Activated T-helper 2 cell treated with anti-CD3 and anti-CD28 coated beads, Interferon-gamma antibody, Interleukin-2, Interleukin-4, amounts not matched to agents 10 μg/mL and 5 μg/mL and 100 μg/mL, durations not matched to agents 14 hours and 24 hours and 36 hours (primary cell): ENCODE results near the gene HTT. TPM values are rescaled to one million over a fixed set of nuclear protein-coding genes. Genes with fewer than 3 reads are reported as not detected.

ENCODE experiments used
- DNase-seq: peaks from one replicate; pipeline ENCODE4 v3.0.0; 2021; ENCODE audit warnings: low spot score
- H3K27ac Mint-ChIP-seq: one replicate; pipeline ENCODE4 v1.8.0; 2021; ENCODE audit warnings: mixed read lengths
- H3K27me3 Mint-ChIP-seq: one replicate; pipeline ENCODE4 v1.8.0; 2021; ENCODE audit warnings: low read depth, mixed read lengths
- H3K36me3 Mint-ChIP-seq: one replicate; pipeline ENCODE4 v1.8.0; 2021; ENCODE audit warnings: low read depth, mixed read lengths
- H3K4me1 Mint-ChIP-seq: one replicate; pipeline ENCODE4 v1.8.0; 2021; ENCODE audit warnings: low read depth, mixed read lengths
- H3K4me3 Mint-ChIP-seq: one replicate; pipeline ENCODE4 v1.8.0; 2021; ENCODE audit warnings: low read depth, mild to moderate bottlenecking, moderate library complexity, mixed read lengths
- H3K9me3 Mint-ChIP-seq: one replicate; pipeline ENCODE4 v1.8.0; 2021; ENCODE audit warnings: mixed read lengths
- intact Hi-C: fragments of 100-400 bp; cut with micrococcal nuclease; formaldehyde crosslinking; loops from one replicate; pipeline ENCODE4 v1.15.1; 2023
- total RNA-seq: library from RNA; stranded (reverse); gene quantifications from 2 replicates; pipeline ENCODE4 v1.2.3, GENCODE V29; 2022

The HTT gene
- total RNA-seq, 1 donor from 2014 or later = 65.3 TPM

DNA sequence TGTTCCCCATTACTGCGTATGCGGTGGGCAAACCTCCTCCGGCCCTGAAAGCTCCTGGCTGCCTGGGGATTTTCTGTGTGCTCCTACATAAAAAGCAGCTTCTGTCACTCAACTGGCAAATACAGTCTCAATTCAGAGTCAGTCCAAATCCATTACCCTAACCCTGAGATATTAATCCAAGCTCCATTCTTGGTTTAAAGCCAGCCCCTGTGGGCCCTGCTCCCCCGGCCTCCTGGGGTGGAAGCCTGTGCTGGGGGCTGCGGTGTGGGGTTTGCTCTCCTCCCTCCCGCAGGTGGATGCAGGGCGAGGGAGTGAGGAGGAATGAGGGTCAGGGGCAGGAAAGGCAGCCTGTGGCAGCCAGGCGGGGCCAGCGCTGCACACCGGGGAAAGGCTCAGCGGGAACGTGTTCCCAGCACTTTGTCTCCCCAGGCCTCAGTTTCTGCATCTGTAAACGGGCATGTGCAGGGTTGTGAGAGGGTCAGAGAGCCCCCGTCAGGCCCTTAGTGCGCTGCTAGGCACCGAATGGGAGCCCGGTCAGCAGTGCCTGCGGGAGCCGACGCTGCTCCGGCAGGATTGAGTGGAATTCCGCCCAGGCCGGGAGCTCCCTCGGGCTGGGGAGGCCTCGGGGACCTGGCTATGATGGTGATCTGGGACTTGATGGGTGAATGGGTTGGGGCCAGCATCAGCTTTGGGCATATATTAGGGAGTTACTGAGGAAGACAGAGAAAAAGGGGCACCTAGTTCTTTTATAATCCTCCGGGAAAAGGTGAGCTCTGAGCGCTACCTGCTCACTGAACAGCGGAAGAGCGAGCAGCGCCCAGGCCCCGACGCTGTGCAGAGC lies 212.1 kb downstream of the HTT start:
- peaks cover 2% of the 10 kb centered on the region for H3K4me1 Mint-ChIP-seq
- H3K36me3 Mint-ChIP-seq = no peaks in the 10 kb centered on the region
- intact Hi-C loops = no loop called here
- no peaks in the 10 kb centered on the region for H3K9me3 Mint-ChIP-seq
- no peak overlapping the region for H3K27ac Mint-ChIP-seq
- DNase-seq = no peak
- peaks cover 35% of the 10 kb centered on the region for H3K27me3 Mint-ChIP-seq
- H3K4me3 Mint-ChIP-seq = no peak overlapping the region

GRCh38 chr4:3287271-3287971 lies 212.9 kb downstream of the HTT start:
- no peak for DNase-seq
- intact Hi-C loops = no loop called here
- Mint-ChIP-seq H3K36me3 (no peaks in the 10 kb centered on the region), H3K27ac (no peak overlapping the region), H3K4me1 (peaks cover 5% of the 10 kb centered on the region), H3K4me3 (no peak overlapping the region), H3K27me3 (peaks cover 39% of the 10 kb centered on the region), H3K9me3 (no peaks in the 10 kb centered on the region)

GRCh38 chr4:3287972-3288570 lies 213.6 kb downstream of the HTT start:
- H3K36me3 Mint-ChIP-seq = no peaks in the 10 kb centered on the region
- intact Hi-C loops = no loop called here
- H3K27me3 Mint-ChIP-seq = peaks cover 35% of the 10 kb centered on the region
- no peaks in the 10 kb centered on the region for H3K9me3 Mint-ChIP-seq
- no peak overlapping the region for H3K4me3 Mint-ChIP-seq
- H3K27ac Mint-ChIP-seq = no peak overlapping the region
- DNase-seq = no peak
- peaks cover 5% of the 10 kb centered on the region for H3K4me1 Mint-ChIP-seq

DNA sequence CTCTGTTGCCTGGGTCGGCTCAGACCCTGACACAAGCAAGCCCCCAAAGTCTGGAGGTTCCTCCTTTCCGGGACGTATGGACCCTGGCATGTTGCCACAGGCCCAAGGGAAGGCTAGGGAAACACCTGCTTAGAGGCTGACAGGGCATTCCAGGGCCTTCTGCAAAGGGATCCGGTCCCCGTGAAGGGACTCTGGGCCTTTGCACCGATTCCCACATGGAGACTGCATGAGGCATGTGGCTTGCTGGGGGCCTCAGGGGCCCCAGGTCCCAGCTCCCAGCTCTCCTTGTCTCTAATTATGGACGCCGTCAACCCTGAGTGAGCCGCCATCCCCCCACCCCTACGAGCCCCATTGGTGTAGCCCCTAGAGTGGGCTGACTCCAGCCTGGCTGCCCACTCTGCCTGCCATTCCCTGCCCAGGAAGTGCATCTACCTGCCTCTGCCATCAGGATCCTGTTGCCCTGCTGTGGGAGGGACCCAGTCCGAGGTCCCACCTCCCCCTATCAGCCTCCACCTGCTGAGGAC lies 214.2 kb downstream of the HTT start:
- Mint-ChIP-seq H3K9me3 (no peaks in the 10 kb centered on the region), H3K27ac (no peak overlapping the region), H3K27me3 (peaks cover 35% of the 10 kb centered on the region), H3K4me1 (peaks cover 8% of the 10 kb centered on the region), H3K36me3 (no peaks in the 10 kb centered on the region), H3K4me3 (no peak overlapping the region)
- intact Hi-C loops = no loop called here
- DNase-seq = no peak

GRCh38 chr4:3290476-3290875 lies 216.0 kb downstream of the HTT start:
- Mint-ChIP-seq H3K9me3 (no peaks in the 10 kb centered on the region), H3K27ac (no peak overlapping the region), H3K4me1 (peaks cover 10% of the 10 kb centered on the region), H3K27me3 (peaks cover 35% of the 10 kb centered on the region), H3K36me3 (no peaks in the 10 kb centered on the region), H3K4me3 (peak overlapping the region; percentile 1)
- intact Hi-C loops = loop anchor here (5.0 to 10.0 kb wide), 3 partner anchors 88 to 1028 kb away; partner anchors contain the start of genes CFAP99, MXD4 and ZFYVE28
- no peak for DNase-seq

GRCh38 chr4:3290889-3291321 lies 216.4 kb downstream of the HTT start:
- Mint-ChIP-seq H3K4me1 (peaks cover 10% of the 10 kb centered on the region), H3K9me3 (no peaks in the 10 kb centered on the region), H3K27me3 (peaks cover 35% of the 10 kb centered on the region), H3K36me3 (no peaks in the 10 kb centered on the region), H3K4me3 (peak overlapping the region; percentile 1), H3K27ac (no peak overlapping the region)
- DNase-seq = no peak
- intact Hi-C loops = loop anchor here (5.0 to 10.0 kb wide), 3 partner anchors 89 to 1029 kb away; partner anchors contain the start of genes CFAP99, MXD4 and ZFYVE28

DNA sequence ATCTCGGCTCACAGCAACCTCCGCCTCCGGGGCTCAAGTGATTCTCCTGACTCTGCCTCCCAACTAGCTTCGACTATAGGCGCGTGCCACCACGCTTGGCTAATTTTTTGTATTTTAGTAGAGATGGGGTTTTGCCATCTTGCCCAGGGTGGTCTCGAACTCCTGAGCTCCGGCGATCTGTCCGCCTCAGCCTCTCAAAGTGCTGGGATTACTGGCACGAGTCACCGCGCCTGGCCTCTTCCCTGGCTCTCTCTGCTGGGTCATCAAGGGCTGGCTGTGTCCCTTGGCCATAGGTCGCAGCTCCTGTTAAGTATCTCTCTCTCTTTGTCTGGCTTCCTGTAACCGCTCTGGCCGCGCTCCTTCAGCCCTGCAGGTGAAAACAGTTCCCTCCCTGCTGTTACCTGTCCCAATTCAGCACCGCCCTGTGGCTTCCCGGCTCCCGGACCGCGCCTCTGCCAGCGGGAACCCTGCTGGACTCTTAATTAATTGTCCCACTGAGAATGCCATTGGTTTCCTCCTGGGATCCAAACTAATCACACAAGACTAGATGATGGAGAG lies 217.0 kb downstream of the HTT start:
- DNase-seq = no peak
- peaks cover 10% of the 10 kb centered on the region for H3K4me1 Mint-ChIP-seq
- peaks cover 34% of the 10 kb centered on the region for H3K27me3 Mint-ChIP-seq
- peak overlapping the region; percentile 88 for H3K4me3 Mint-ChIP-seq
- H3K9me3 Mint-ChIP-seq = no peaks in the 10 kb centered on the region
- H3K36me3 Mint-ChIP-seq = no peaks in the 10 kb centered on the region
- H3K27ac Mint-ChIP-seq = no peak overlapping the region
- intact Hi-C loops = loop anchor here (5.0 to 10.0 kb wide), 3 partner anchors 89 to 1029 kb away; partner anchors contain the start of genes CFAP99, MXD4 and ZFYVE28

DNA sequence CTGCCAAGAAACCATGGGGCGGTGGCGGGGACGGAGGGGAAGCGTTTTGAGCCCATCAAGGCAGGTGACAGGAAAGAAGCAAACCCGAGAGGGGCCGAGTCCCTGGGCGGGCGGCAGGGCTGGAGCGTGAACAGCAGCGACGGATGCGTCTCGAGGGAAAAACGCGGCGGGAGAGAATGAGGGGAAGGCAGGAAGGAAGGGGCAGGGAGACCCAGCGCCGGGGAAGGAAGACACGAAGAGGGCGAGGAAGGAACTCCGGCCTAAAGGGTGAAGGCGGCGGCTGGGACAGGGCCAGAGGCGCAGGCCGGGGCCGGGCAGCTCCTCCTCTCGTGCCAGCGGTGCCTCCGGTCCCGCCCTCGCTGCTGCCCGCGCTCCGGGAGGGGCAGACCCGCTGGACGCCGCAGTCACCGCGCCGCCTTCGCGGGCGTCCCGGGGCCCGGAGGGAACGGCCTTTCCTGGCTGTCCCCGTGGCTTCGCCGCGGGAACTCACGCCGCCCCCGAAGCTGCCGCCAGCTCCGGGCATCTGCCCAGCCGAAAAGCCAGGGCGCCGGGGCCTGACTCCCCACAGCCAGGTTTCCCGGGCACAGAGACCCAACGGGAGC lies 217.6 kb downstream of the HTT start:
- Mint-ChIP-seq H3K4me1 (peaks cover 10% of the 10 kb centered on the region), H3K9me3 (no peaks in the 10 kb centered on the region), H3K4me3 (peak overlapping the region; percentile 88), H3K36me3 (no peaks in the 10 kb centered on the region), H3K27me3 (peaks cover 33% of the 10 kb centered on the region), H3K27ac (peak overlapping the region; percentile 46)
- intact Hi-C loops = loop anchor here (1.0 to 10.0 kb wide), 4 partner anchors 90 to 1030 kb away; partner anchors contain the start of genes CFAP99, HTT, HTT-AS and MXD4
- no peak for DNase-seq

- peak; percentile 82 for DNase-seq
- Mint-ChIP-seq H3K36me3 (no peaks in the 10 kb centered on the region), H3K4me3 (peak within 1 kb of the TSS; percentile 88), H3K9me3 (no peaks in the 10 kb centered on the region), H3K27me3 (peaks cover 38% of the 10 kb centered on the region), H3K27ac (peak within 1 kb of the TSS; percentile 46), H3K4me1 (peaks cover 10% of the 10 kb centered on the region)
- intact Hi-C loops = loop anchor here (1.0 to 10.0 kb wide), 4 partner anchors 90 to 1030 kb away; partner anchors contain the start of genes CFAP99, HTT, HTT-AS and MXD4
Observed at GRCh38 chr4:3292571-3293400, 218.3 kb downstream of the HTT start, which contains the start of gene RGS12. RGS12 (plus strand) TSS chr4:3293021; CDS start chr4:3316171, 23,150 bp downstream.
